Body of pancreas (tissue), 4 donors: ENCODE measurements around the gene HOXB13. TPM values are rescaled to one million over a fixed set of nuclear protein-coding genes. Genes with fewer than 3 reads are reported as not detected.
"Not testable (repeated sequence)": the region's sequence is repeated elsewhere in the genome, so short reads cannot be mapped to it uniquely, and the experiment has no call there.

Source experiments
- ATAC-seq: fragments of 150-250 bp; one replicate; pipeline ENCODE4 v1.9.1; 2016
- DNase-seq, 4 donors: peaks; one replicate each; pipeline ENCODE4 v3.0.0-alpha.2; 2019
- H3K27ac ChIP-seq, 4 donors: fragments of 200-600 bp; sonication (generic); 1 replicate in 3 of 4; 2 replicates in 1 of 4; pipeline versions ENCODE4 v1.5.1 to v1.6.1; 2016 to 2019; ENCODE audit warnings: mild to moderate bottlenecking in 1 of 4, mixed read lengths in 1 of 4, moderate library complexity in 1 of 4
- H3K27me3 ChIP-seq, 2 donors: fragments of 200-600 bp; sonication (generic); one replicate each; pipeline ENCODE4 v1.6.0; 2016; ENCODE audit warnings: mild to moderate bottlenecking in 1 of 2
- H3K36me3 ChIP-seq, 2 donors: fragments of 200-600 bp; sonication (generic); replicated peaks in 1 of 2; 2 replicates each; pipeline ENCODE4 v1.5.1; 2016; ENCODE audit warnings: low read depth in 2 of 2; ENCODE audit not compliant: insufficient read depth in 1 of 2
- H3K4me1 ChIP-seq: fragments of 200-600 bp; sonication (generic); one replicate; pipeline ENCODE4 v1.6.0; 2016
- H3K4me3 ChIP-seq, 2 donors: fragments of 200-600 bp; sonication (generic); 1 replicate in 1 of 2; 2 replicates in 1 of 2; pipeline ENCODE4 v1.5.1; 2016 to 2019
- H3K9me3 ChIP-seq, 3 donors: fragments of 200-600 bp; sonication (generic); 1 replicate in 2 of 3; 2 replicates in 1 of 3; pipeline ENCODE4 v1.5.1; 2016
- CTCF ChIP-seq, 7 experiments: fragments of 450-650 bp in 4 of 7; fragments of 200-600 bp in 3 of 7; sonication (generic) in 3 of 7; IDR thresholded peaks; one replicate each; pipeline ENCODE4 v1.5.1; 2016 to 2019; ENCODE audit warnings: antibody characterized with exemption in 7 of 7
- POLR2A ChIP-seq, 3 donors: fragments of 450-650 bp; IDR thresholded peaks; one replicate each; pipeline ENCODE4 v1.6.1; 2016; ENCODE audit warnings: antibody characterized with exemption in 3 of 3, mild to moderate bottlenecking in 2 of 3
- WGBS, 2 donors: methylation state at CpG; one replicate each; pipeline ENCODE4 v1.1.5; 2017; 5-methylcytosine and 5-hydroxymethylcytosine counted together
- intact Hi-C: fragments of 100-400 bp; cut with DNase I; formaldehyde crosslinking; loops from one replicate; pipeline ENCODE4 v1.15.1; 2023
- total RNA-seq, 2 donors: library from RNA; depleted of rRNA; stranded (reverse); fragments of >200 nt; gene quantifications; one replicate each; pipeline ENCODE4 v1.1.0, GENCODE V29; 2016

The HOXB13 gene
- total RNA-seq, 2 donors from 2014 or later: not detected

GRCh38 chr17:48717367-48718226 lies 11.0 kb downstream of the HOXB13 start:
- intact Hi-C loops: no loop called here
- TF ChIP-seq POLR2A (IDR thresholded peaks at IDR 0.05) (no peak), CTCF (IDR thresholded peaks at IDR 0.05) (no peak)
- DNase-seq (no peak), ATAC-seq (no peak)
- Histone ChIP-seq H3K27me3 (peaks cover 10 to 42% of the 10 kb centered on the region in 2 donors), H3K36me3 (no peaks in the 10 kb centered on the region), H3K9me3 (peaks cover 0 to 10% (median 0%) of the 10 kb centered on the region in 3 donors), H3K4me3 (no peak overlapping the region), H3K27ac (no peak overlapping the region), H3K4me1 (no peaks in the 10 kb centered on the region)
- whole genome bisulfite sequencing, 2 donors: 9 to 16% methylated on average over 10 of the region's 10 CpGs

GRCh38 chr17:48716549-48716948 lies 12.0 kb downstream of the HOXB13 start:
- H3K36me3 ChIP-seq, H3K9me3 ChIP-seq, intact Hi-C loops, ATAC-seq, DNase-seq, H3K27ac ChIP-seq, H3K4me3 ChIP-seq, H3K4me1 ChIP-seq: not testable (repeated sequence)
- H3K27me3 ChIP-seq: peaks cover 10 to 34% of the 10 kb centered on the region in 2 donors
- 59 to 71% methylated on average over 3 of the region's 3 CpGs for WGBS, 2 donors

GRCh38 chr17:48715496-48716399 lies 12.8 kb downstream of the HOXB13 start:
- no peak overlapping the region for H3K4me3 ChIP-seq
- H3K4me1 ChIP-seq: no peaks in the 10 kb centered on the region
- H3K36me3 ChIP-seq: no peaks in the 10 kb centered on the region
- ATAC-seq (no peak), DNase-seq (no peak)
- peaks cover 0 to 10% (median 0%) of the 10 kb centered on the region in 3 donors for H3K9me3 ChIP-seq
- H3K27me3 ChIP-seq: peaks cover 10 to 34% of the 10 kb centered on the region in 2 donors
- intact Hi-C loops: no loop called here
- H3K27ac ChIP-seq: no peak overlapping the region
- TF ChIP-seq CTCF (IDR thresholded peaks at IDR 0.05) (no peak), POLR2A (IDR thresholded peaks at IDR 0.05) (no peak)
- 25 to 27% methylated on average over 5 of the region's 5 CpGs for whole genome bisulfite sequencing, 2 donors

GRCh38 chr17:48711128-48711527 lies 17.4 kb downstream of the HOXB13 start:
- Histone ChIP-seq H3K4me3 (no peak overlapping the region), H3K4me1 (no peaks in the 10 kb centered on the region), H3K27me3 (peaks cover 0 to 5% of the 10 kb centered on the region in 2 donors), H3K27ac (no peak overlapping the region), H3K36me3 (no peaks in the 10 kb centered on the region), H3K9me3 (no peaks in the 10 kb centered on the region)
- ATAC-seq (no peak), DNase-seq (no peak)
- no peak for TF ChIP-seq POLR2A (IDR thresholded peaks at IDR 0.05)
- TF ChIP-seq CTCF (IDR thresholded peaks at IDR 0.05): no peak
- intact Hi-C loops: no loop called here
- WGBS, 2 donors: 44 to 45% methylated on average over 4 of the region's 4 CpGs
